GM21423 (cell line): Measurements from ENCODE around the gene DHDH.

Experiments used
- ATAC-seq: cut with Tn5 transposase; IDR thresholded peaks from one replicate; pipeline ENCODE4 v1.9.1; 2021; ENCODE audit warnings: mild to moderate bottlenecking, moderate library complexity; ENCODE audit not compliant: unreplicated experiment

DHDH gene

DNA sequence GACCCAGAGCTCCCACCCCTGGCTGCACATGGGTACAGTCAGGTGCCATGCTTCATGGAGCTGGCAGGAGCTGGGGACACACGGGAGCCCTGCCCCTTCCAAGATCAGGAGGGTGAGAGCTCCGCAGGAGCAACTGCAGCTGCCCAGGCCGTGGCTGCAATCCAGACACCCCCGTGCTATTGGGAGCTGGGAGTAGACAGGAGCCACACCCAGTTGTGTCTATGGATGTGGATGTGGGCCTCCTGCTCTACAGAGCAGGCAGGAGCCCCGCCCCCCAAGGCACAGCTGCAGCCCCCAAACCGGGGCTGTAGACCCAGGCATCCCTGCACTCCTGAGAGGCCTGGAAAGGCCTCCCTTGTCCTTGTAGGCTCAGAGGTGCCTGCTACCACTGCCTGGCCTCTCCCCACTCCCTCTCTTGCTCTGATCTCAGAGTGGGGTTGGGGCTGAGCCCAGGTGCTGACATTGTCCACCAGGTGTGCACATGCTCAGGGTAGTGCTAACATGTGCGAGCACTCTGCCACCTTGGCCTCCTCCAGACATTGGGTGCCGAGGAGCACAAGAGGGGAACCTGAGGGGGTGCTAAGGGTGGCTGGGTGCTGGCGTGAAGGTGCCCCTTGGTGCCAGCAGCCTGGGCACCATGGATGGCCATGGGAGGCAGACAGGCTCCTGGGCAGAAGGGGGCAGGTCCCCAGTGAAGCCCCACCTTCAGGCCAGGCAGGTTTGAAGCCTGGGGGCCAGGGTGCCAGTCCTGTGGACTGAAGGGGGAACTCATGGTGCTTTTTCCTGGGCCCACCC lies 13.2 kb downstream of the DHDH start:
- ATAC-seq: no peak

DNA sequence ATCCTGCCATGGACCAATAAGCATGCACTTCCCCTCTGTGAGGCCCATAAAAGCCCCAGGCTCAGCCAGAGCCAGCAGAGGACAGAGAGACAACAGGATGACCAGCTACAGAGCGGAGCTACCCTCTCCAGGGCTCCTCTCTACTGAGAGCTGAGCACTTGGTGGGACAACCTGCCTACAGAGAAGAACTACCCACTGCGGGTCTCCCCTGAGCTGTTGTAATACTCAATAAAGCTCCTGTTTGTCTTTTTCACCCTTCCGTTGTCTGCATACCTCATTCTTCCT lies 13.7 kb downstream of the DHDH start:
- ATAC-seq: no peak

DNA sequence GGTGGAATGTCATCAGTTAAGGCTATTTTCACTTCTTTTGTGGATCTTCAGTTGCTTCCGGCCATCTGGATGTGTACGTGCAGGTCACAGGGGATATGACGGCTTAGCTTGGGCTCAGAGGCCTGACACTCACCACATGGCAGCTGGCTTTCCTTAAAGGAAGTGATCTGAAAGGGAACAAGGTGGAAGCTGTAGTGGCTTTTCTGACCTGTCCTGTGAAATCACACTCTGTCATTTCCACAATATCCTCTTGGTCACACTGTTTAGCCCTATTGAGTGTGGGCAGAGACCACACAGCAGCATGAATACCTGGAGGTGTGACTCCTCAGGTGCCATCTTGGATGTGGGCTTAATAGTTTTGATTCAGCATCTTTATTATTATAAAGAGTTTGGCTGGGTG lies 16.7 kb downstream of the DHDH start:
- no peak for ATAC-seq

DNA sequence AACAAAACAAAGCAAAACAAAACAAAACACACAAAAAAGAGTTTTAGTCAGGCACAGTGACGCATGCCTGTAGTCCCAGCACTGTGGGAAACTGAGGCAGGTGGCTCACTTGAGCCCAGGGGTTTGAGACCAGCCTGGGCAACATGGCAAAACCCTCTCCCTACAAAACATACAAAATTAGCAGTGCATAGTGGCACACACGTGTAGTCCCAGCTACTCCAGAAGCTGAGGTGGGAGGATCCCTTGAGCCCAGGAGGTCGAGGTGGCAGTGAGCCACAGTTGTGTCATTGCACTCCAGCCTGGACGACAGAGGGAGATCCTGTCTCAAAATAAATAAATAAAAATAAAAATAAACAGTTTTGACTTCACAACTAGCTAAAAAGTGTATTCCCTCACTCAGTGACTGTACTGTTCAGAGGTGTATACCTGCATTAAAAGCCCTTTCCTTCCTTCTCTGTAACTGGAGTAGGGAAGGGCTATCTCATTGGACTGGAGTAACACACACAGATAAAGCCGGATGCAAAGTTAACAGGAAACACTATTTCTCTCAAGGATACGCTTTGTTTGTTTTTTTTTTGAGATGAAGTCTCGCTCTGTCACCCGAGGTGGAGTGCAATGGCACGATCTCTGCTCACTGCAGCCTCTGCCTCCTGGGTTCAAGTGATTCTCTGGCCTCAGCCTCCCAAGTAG lies 17.5 kb downstream of the DHDH start:
- ATAC-seq: no peak

DNA sequence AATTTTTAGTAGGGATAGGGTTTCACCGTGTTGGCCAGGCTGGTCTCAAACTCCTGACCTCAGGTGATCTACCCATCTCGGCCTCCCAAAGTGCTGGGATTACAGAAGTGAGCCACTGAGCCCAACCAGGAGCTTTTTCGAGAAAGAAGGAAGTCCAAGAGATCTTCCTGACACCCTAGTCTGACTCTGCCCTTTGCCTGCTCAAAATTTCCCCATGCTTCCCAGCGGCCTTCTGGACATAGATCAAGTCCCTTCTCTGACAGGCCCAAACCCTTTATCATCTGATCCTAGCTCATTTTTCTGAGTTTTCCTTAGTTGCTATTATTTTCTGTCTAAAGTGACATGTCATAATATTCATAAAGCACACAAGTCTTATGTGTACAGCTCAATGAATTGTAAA lies 19.6 kb downstream of the DHDH start:
- ATAC-seq: no peak

DNA sequence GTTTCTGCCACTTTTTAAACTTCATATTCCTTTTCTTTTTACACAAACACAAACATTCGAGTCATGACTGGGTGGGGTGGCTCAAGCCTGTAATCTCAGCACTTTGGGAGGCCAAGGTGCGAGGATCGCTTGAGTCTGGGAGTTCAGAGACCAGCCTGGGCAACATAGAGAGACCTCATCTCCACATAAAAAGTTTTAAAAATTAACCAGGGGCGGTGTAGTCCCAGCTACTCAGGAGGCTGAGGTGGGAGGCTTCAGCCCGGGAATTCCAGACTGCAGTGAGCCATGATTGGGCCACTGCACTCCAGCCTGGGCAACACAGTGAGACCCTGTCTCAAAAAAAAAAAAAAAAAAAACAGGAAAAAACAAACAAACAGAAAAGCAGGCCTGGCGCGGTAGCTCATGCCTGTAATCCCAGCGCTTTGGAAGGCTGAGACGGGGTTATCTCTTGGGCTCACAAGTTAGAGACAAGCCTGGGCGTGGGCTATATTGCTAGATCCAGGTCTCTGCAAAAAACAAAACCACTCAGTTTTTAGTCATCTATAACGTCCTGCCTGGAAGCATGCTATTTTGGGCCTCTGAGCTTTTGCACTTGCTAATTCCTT lies 20.6 kb downstream of the DHDH start:
- ATAC-seq: no peak

DNA sequence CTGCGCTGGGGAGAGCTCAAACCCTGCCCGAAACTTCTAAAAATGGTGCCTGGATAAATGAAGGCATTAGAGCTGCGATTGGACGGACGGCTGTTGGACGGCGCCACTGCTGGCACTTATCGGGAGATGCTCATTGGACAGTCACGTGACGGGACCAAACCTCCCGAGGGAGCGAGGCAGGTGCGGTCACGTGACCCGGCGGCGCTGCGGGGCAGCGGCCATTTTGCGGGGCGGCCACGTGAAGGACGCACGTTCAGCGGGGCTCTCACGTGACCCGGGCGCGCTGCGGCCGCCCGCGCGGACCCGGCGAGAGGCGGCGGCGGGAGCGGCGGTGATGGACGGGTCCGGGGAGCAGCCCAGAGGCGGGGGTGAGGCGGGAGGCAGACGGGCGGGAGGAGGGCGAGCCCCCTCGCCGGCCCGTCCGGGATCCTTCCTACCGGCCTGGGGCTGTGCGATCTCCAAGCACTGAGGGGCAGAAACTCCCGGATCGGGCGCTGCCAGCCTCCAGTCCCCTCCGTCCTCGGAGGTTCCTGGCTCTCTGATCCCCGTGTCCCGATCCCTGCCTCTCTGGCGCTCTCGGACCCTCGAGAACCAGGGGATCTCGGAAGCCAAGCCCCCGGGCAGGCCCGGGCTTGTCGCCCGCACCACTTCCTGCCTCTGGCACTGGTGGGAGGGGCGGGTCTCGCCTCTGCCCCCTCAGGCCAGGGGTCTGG lies 21.3 kb downstream of the DHDH start, which contains the start of gene BAX:
Gene BAX, plus strand, starts transcription at position 281 of the 713 bp plus-strand sequence. Its CDS starts 54 bp downstream, at position 335.
- peak; percentile 79 for ATAC-seq

DNA sequence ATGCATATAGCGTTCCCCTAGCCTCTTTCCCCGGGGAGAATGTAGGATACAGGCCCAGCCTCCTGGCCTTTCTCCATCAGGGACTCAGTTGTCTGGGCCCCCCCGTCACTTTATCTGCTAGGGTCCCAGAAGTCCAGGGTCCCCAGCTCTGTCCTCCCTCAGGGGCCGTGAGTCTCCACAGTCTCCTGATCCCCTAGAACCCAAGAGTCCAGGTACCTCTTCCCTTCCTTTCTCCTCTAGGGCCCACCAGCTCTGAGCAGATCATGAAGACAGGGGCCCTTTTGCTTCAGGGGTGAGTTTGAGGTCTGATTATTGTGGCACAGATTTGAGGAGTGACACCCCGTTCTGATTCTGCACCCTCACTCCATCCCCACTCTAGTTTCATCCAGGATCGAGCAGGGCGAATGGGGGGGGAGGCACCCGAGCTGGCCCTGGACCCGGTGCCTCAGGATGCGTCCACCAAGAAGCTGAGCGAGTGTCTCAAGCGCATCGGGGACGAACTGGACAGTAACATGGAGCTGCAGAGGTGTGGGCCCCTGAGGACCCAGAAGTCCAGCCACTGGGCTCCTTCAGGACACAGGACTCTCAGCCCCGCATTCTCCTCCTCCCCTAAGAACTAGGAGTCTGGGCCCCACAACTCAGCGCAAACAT lies 21.9 kb downstream of the DHDH start:
- no peak for ATAC-seq

DNA sequence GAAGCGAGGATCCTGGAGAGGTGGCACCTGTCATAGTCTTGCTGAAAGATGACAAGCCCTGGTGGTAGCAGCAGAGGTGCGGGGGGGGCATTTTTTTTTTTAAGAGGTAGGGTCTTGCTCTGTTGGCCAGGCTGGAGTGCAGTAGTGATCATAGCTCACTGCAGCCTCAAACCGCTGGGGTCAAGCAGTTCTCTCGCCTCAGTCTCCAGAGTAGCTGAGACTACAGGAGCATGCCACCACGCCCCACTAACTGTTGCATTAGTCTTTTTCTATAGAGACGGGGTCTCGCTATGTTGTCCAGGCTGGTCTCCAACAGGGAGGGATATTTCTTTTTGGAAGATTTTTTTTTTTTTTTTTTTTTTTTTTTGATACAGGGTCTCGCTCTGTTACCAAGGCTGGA lies 24.5 kb downstream of the DHDH start:
- no peak for ATAC-seq

DNA sequence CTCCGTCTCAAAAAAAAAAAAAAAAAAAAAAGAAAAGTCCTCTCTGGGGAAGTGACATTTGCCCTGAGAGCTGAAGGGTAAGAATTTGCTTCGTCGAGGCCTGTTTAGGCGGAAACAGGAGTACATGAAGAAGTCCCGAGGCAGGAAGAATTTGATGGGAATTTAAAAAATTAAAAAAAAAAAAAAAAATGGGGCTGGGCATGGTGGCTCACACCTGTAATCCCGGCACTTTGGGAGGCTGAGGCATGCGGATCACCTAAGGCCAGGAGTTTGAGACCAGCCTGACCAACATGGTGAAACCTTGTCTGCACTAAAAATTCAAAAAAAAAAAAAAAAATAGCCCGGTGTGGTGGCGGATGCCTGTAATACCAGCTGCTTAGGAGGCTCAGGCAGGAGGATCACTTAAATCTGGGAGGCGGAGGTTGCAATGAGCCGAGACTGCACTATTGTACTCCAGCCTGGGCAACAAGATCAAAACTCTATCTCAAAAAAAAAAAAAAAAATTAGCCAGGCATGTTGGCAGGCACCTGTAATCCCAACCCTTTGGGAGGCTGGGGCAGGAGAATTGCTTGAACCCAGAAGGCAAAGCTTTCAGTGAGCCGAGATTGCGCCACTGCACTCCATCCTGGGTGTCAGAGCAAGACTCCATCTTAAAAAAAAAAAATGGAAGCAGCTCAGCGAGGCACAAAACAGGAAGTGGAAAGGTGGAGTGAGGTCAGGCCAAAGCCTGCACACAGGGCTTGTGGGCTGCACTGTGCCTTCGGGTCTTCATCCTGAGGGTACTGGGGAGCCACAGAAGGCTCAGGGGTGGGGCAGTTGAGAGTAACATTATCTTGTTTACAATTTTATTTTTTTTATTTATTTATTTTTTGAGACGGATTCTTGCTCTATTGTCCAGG lies 26.1 kb downstream of the DHDH start:
- no peak for ATAC-seq

DNA sequence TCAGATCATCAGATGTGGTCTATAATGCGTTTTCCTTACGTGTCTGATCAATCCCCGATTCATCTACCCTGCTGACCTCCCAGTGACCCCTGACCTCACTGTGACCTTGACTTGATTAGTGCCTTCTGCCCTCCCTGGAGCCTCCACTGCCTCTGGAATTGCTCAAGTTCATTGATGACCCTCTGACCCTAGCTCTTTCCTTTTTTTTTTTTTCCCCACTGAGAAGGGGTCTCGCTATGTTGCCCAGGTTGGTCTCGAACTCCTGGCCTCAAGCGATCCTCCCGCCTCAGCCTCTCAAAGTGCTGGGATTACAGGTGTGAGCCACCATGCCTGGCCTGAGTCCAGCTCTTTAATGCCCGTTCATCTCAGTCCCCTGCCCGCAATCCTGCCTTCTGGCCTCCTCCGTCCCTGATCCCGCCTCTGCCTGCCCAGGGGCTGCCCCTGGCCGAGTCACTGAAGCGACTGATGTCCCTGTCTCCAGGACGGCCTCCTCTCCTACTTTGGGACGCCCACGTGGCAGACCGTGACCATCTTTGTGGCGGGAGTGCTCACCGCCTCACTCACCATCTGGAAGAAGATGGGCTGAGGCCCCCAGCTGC lies 27.7 kb downstream of the DHDH start:
- no peak for ATAC-seq

DNA sequence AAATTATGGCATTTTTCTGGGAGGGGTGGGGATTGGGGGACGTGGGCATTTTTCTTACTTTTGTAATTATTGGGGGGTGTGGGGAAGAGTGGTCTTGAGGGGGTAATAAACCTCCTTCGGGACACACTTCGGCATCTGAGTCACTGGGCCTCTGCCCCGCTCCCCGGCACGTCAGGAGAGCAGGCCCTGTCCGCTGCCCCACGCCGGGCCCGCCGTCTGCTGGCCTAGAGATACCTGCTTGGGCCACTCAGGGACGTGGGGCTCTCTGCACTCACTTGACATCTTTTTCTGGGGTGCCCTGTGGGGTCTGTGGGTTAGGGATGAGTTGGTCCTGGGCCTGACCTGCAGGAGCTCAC lies 28.2 kb downstream of the DHDH start:
- no peak for ATAC-seq

DNA sequence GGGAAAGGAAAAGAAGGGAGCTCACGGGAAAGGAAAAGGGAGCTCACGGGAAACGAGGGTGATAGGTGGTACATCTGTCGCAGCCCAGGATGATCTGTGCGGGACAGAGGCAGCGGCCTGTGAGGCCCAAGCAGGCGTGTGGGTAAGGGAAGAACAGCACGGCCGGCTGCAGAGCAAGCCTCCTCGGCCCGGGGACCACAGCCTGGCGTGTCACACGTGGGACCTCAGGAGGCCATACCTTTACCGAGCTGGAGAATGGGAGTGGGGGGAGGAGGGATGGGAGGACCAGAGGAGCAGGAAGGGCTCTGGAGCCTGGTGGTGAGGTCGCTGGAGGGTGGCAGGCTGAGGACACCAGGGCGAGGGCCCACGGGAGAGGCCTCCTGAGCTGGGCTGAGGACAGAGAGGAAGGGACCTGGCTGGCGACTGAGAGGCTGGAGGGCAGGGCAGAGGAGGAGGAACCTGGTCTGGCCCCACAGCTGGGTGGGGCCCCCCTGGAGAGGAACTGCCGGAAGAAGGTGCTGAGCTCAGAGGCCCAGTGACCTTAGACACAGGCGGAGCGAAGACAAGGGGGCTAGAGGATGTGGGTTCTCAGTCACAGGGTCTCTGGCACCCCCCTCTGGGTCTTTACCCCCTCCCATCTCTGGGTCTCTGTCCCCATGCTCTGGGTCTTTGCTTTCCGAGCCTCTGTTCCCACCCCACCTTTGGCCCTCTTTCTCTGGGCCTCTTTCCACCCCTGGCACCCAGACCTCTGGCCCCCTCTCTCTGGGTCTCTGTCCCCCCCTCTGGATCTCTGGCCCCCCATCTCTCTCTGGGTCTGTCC lies 28.7 kb downstream of the DHDH start:
- ATAC-seq: peak; percentile 38

DNA sequence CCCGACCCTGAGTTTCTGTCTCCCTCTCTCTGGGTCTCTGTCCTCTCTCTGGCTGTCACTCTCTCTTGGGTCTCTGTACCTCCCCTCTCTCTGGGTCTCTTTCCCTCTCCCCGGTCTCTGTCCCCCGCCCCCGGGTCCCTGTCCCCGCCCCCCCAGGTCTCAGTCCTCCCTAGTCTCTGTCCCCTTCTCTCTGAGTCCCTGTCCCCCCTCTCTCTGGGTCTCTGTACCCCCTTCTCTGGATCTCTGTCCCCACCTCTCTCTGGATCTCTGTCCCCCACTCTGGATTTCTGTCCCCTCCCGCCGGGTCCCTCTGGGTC lies 29.3 kb downstream of the DHDH start:
- ATAC-seq: no peak

DNA sequence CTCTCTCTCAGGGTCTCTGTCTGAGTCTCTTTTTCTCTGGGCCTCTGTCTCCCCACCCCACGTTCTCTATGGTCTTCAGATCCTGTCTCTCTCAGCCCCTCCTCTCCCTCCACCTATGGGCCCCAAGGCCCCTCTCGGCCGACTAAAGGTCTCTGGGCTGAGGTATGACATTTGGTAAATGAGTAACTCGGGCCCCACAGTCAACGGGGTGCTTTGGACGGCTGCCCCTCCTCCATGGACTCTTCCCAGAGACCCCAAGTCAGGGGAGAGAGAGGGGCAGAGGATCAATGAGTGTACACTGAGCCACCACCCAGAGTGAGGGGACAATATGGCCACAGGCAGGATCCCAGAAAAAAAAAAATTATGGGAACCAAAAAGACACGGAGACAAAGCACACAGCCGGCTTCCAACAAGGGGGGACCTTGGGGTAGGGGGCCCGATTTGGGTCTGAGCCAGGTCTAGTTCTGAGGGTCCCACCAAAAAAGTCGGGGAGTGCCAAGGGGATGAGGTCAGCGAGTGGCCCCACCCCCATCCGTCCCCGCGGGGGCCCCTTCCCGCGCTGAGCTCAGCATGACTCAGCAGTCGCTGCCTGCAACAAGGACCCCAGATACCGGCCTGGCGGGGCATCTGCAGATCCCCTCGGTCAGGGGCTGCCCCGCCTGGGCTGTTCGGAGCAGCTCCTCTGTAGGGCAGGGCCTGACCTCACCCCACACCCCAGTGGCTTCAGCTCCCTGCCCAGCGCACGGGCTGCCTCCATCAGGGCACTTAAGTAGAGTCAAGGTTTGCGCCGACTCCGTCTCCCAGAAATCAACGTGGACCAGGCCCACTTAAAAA lies 30.1 kb downstream of the DHDH start:
- no peak for ATAC-seq

DNA sequence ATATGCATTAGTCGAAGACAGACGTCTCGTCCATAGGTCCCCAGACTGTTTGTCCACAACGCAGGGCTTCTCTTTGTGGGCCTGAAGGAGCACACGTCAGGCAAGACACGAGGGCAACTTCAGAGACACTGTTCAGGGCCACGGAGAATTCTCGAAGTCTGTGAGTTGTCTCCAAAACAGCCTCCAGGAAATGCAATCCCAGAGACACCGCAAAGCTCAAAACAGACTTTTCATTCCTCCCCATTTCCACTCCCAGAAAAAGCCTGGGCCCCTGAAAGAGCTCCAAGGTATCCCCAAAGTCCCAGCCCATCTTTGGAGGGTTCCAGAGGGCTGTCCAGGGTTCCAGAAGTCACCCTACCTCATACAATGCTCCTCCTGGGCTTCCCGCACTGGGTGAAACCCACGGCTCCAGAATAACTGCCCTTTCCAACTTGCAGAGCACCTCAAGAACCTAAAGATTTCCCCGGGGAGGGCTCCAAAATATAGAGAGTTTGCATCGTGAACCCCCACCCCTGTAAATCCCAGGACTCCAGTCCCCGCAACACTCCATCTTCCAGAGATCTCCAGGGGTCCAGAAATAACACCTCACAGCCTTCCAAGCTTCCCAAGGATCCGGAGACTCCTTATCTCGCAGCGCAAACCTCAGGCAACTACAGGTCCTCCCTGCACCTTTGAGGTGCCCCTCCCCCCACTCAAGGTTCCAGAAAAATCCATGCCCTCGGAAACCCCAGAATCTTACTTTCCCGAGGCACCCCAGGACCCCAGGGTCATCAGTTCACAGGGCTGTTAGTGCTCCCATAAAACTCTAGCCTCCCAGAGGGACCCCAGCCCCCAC lies 30.9 kb downstream of the DHDH start:
- no peak for ATAC-seq

DNA sequence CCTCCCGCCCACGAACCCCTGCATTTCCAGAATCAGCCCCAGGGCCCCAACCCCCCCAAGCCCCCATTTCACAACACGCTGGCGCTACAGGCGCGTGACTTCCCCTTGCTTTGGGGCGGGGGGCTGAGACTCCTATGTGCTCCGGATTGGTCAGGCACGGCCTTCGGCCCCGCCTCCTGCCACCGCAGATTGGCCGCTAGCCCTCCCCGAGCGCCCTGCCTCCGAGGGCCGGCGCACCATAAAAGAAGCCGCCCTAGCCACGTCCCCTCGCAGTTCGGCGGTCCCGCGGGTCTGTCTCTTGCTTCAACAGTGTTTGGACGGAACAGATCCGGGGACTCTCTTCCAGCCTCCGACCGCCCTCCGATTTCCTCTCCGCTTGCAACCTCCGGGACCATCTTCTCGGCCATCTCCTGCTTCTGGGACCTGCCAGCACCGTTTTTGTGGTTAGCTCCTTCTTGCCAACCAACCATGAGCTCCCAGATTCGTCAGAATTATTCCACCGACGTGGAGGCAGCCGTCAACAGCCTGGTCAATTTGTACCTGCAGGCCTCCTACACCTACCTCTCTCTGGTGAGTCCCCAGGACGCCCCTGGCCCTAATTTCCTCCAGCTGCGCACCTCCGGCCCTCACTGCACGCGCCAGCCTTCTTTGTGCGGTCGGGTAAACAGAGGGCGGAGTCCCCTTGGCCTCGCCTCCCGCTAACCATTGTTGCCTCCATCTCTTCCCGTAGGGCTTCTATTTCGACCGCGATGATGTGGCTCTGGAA lies 31.7 kb downstream of the DHDH start, which contains the start of gene FTL:
Gene FTL, plus strand, starts transcription at position 270 of the 766 bp plus-strand sequence. Its CDS starts 199 bp downstream, at position 469.
- peak; percentile 64 for ATAC-seq
